SIG-M5 treated with dmso at 0.1 percent for 504 hours (cell line): ENCODE results near the gene TAF1C.
"Not testable (repeated sequence)": the region's sequence is repeated elsewhere in the genome, so short reads cannot be mapped to it uniquely, and the experiment has no call there.

Experiments used
- DNase-seq: peaks from one replicate; lab custom pipeline; 2025; ENCODE audit not compliant: unreplicated experiment; lab: John Stamatoyannopoulos, UW

TAF1C gene, protein sequence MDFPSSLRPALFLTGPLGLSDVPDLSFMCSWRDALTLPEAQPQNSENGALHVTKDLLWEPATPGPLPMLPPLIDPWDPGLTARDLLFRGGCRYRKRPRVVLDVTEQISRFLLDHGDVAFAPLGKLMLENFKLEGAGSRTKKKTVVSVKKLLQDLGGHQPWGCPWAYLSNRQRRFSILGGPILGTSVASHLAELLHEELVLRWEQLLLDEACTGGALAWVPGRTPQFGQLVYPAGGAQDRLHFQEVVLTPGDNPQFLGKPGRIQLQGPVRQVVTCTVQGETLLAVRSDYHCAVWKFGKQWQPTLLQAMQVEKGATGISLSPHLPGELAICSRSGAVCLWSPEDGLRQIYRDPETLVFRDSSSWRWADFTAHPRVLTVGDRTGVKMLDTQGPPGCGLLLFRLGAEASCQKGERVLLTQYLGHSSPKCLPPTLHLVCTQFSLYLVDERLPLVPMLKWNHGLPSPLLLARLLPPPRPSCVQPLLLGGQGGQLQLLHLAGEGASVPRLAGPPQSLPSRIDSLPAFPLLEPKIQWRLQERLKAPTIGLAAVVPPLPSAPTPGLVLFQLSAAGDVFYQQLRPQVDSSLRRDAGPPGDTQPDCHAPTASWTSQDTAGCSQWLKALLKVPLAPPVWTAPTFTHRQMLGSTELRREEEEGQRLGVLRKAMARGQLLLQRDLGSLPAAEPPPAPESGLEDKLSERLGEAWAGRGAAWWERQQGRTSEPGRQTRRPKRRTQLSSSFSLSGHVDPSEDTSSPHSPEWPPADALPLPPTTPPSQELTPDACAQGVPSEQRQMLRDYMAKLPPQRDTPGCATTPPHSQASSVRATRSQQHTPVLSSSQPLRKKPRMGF

GRCh38 chr16:84186685-84187437 lies at the start of gene TAF1C:
Gene TAF1C (minus strand): TSS chr16:84187057. CDS start chr16:84184988, 2,069 bp downstream.
- peak; percentile 87 for DNase-seq

DNA sequence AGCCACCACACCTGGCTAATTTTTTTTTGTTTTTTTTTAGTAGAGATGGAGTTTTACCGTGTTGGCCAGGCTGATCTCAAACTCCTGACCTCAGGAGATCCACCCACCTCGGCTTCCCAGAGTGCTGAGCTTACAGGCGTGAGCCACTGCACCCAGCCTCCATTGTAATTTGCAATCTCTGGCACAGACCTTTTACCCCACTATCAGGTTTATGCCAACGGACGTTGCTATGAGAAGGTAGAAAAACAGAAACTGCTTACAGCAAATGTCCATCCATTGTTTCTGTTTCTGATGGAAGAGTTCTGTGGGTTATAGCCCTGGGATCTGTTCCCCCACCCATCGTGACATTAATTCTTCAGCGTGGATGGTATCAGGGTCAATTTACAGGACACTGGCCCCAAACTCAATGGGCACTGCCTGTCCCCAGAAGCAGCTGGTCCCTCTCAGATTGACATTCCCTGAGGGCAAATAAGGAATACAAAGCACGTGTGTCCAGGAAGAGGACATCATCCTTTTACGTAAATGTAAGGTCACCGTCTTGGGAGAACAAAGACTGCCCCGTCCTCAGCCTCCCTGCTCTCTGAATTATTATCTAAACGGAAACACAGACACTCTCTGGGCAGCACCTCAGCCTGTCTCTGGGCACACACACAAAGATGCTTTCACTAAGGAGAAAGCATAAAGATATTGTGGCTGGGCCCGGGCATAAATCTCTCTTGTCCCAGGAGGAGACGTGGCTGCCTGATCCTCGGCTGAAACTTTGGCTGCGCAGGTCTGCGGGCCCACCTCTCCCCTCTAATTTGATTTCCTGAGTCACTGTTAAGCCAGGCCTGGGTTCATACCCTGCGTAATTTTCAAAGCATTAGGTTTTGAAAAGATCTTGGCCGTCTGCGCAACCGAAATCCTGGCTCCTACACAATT lies 47.7 kb upstream of the TAF1C start:
- no peak for DNase-seq

GRCh38 chr16:84233748-84234147 lies 46.9 kb upstream of the TAF1C start:
- DNase-seq: no peak

DNA sequence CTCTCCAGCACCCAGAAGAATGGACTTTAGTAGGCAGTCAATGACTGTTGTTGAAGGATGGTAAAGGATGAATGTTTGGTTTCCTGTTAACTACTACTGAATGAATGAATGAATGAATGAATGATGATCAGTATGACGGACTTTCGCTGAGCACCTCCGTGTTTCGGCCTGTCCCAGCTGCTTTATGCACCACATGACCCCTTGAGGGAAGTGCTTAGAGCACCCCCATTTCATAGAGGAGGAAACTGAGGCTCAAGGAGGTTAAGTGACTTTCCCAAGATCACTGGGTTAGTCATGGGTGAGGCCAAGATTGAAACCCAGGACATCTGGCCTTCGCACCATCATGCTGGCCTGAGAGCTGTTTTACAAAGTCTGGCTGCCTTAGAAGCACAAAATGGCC lies 46.1 kb upstream of the TAF1C start:
- no peak for DNase-seq

DNA sequence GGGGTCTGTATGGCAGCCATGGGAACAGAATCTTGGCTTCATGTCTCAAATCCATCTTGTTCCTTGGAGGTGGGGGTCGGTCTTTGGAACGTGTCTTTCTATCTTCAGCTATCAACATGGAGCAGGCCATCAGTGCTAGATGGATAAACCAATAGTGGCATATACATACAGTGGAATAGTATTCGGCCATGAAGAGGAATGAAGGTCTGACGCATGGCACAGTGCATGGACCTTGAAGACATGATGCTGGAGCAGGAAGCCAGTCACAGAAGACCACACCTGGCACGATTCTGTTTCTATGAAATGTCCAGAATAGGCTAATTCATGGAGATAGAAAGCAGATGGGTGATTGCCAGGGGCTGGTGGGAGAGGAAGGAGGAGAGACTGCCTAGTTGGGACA lies 45.2 kb upstream of the TAF1C start:
- DNase-seq: no peak

DNA sequence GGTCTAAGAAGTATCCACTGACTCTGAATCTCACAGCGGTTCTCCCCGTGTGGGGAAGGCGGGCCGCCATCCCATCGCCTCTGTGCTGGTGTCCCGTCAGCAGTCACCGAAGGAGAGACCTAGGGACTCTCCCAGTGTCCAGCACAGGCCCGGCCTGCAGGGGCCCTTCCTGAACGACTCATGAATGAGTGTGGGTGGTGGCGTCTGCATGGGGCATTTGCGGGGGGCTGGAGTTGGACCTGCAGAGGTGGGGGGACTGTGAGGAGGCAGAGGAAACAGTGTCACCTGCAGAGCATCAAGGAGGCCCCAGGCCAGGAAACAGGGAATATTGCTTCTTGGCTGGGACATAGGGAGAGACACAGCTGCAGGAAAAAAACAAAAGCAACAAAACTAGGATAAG lies 42.6 kb upstream of the TAF1C start:
- no peak for DNase-seq

DNA sequence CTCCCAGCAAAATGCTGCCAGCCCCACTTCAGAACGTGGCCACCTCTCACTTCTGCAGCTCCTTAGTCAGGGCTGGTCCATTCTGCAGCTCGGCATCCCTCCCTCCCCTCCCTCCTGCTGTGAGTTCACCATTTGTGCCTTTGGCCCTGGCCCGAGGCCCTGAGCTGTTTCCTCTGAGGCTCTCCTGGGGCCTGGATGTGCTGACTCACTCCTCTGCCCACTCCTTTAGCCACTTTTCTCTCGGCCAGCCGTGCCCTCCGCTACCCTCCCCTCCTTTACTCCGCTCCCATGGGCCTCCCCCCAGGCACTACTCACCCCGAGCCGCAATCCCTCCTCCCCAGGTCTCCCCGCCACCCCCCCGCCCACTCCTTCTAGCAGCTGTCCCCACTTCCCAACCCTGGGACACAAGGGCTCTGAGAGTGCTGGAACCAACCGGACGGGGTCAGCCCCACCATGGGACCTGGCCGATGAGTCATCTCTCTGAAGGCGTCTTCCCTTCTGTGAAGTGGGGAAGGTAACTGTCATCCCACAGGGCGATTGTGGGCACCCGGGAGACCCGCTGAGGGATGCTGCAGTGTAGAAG lies 41.5 kb upstream of the TAF1C start:
- no peak for DNase-seq

GRCh38 chr16:84227548-84227947 lies 40.7 kb upstream of the TAF1C start:
- no peak for DNase-seq

- no peak for DNase-seq
Observed at GRCh38 chr16:84226026-84226425, 39.2 kb upstream of the TAF1C start.

DNA sequence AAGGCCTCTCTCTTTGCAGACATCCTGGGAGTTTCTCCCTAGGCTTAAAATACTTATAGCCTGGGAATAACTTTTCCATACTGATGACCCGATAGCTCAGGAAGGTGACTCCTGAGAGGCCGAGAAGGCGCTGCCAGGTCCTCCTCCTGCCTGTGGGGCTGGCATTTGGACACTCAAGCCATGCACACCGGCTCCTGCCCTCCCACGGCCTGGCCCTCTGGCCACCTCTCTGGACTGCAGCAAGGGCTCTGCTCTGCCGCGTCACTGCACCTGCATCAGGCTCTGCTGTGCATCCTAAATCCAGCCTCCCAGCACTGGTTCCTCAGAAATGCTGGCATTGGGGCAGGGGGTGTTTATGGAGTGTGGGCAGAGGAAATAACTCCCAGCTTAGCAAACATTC lies 38.7 kb upstream of the TAF1C start:
- DNase-seq: no peak

GRCh38 chr16:84225126-84225525 lies 38.3 kb upstream of the TAF1C start:
- no peak for DNase-seq

DNA sequence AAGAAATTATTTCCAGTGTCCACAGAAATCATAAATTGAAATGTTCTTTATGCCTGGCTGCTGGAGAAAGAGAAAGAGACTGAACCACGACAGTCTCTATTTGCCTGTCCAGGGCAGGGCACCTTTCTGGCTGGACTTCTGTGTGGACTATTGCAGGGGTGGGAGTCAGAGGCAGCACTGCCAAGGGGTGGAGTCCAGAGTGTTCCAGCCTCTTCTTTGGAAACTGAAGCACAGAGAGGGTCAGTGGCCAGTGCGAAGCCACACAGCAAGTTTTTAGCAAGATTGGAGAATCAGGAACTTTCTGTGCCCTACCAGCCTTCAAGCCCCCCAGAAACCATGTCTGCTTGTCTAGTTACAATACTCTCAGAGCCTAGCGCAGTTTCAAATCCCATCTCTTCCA lies 37.7 kb upstream of the TAF1C start:
- DNase-seq: no peak

GRCh38 chr16:84223456-84223855 lies 36.6 kb upstream of the TAF1C start:
- DNase-seq: no peak

- DNase-seq: no peak
Observed at GRCh38 chr16:84220851-84221250, 34.0 kb upstream of the TAF1C start.

GRCh38 chr16:84218956-84219355 lies 32.1 kb upstream of the TAF1C start:
- DNase-seq: no peak

GRCh38 chr16:84218176-84218823 lies 31.4 kb upstream of the TAF1C start:
- no peak for DNase-seq

DNA sequence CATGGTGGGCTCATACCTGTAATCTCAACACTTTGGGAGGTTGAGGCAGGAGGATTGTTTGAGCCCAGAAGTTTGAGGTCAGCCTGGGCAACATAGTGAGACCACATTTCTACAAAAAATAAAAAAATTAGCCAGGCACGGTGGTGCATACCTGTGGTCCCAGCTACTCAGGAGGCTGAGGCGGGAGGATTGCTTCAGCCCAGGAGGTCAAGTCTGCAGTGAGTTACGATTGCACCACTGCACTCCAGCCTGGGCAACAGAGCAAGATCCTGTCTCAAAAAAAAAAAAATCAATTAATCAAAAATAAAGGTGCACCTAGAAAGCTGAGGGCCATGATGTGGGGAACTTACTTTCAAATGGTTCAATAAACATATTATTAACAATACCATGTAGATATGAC lies 29.3 kb upstream of the TAF1C start:
- not testable (repeated sequence) for DNase-seq

GRCh38 chr16:84215531-84215930 lies 28.7 kb upstream of the TAF1C start:
- no peak for DNase-seq

GRCh38 chr16:84214451-84215066 lies 27.7 kb upstream of the TAF1C start:
- DNase-seq: no peak
